ENCODE data around the gene OLIG3.

OLIG3 gene

GRCh38 chr6:137512757-137513605, 18.8 kb upstream of the OLIG3 start:
- H3K4me1 ChIP-seq (ENCODE audit: insufficient read depth, low read length): peaks cover 16% of the 10 kb centered on the region
- H3K36me3 ChIP-seq (ENCODE audit: insufficient read depth, low read length): no peaks in the 10 kb centered on the region
- no peaks in the 10 kb centered on the region for H3K9me3 ChIP-seq (ENCODE audit: control insufficient read depth, insufficient read depth, low read length)
- H3K9ac ChIP-seq (ENCODE audit: low read depth, low read length): peak overlapping the region; percentile 20; the same call in 1 of the 2 replicates

DNA sequence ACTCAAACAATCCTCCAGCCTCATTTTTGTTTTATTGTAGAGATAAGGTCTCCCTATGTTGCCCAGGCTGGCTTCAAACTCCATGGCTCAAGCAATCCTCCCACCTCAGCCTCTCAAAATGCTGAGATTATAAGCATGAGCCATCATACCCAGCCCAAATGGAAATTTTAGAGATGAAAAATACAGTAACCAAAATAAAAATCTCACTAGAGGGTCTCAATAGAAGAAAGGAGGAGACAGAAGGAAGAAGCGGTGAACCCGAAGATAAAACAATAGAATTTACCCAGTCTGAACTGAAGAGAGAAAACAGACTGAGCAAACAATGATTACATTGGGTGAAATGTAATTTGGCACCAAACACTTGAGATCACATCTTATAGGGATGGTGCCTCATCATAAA, 16.7 kb upstream of the OLIG3 start:
- H3K9ac ChIP-seq (ENCODE audit: low read depth, low read length): no peak overlapping the region
- no peaks in the 10 kb centered on the region for H3K36me3 ChIP-seq (ENCODE audit: insufficient read depth, low read length)
- no peaks in the 10 kb centered on the region for H3K9me3 ChIP-seq (ENCODE audit: control insufficient read depth, insufficient read depth, low read length)
- H3K4me1 ChIP-seq (ENCODE audit: insufficient read depth, low read length): peaks cover 16% of the 10 kb centered on the region

DNA sequence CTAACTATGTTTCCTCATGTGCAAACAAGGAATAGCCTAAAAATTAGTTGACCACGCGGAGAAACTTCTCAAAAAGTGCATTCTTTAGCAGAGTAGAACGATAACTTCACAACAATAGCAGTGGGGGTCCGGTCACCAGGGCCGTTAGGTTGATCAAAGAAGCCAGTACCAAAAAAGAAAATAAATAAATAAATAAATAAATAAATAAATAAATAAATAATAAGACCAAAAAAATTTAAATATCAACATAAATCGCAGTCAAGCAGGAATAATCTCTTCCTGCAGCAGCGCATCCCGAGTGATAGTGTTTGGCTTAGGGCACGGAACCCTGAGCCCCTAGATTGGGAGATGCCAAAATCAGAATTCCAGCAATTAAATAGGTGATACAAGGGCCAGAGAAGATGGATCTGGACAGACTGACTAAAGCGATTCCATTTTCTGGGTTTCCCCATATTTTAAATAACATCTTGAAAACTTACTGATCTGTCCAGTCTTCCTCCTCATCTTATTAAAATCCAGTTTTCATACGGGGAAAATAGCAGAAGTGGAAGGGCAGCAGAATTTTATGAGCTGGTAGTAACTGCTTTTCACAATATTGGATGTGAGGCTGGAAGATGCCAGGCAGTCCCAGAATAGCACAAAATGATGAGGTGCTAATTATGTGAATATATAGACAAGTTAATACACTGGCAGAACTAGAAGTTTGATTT, 4.4 kb upstream of the OLIG3 start:
- Histone ChIP-seq H3K9ac (ENCODE audit: low read depth, low read length) (peak overlapping the region; percentile 46; the same call in 1 of the 2 replicates), H3K4me1 (ENCODE audit: insufficient read depth, low read length) (peaks cover 3% of the 10 kb centered on the region; the same call in 1 of the 2 replicates), H3K36me3 (ENCODE audit: insufficient read depth, low read length) (no peaks in the 10 kb centered on the region), H3K9me3 (ENCODE audit: control insufficient read depth, insufficient read depth, low read length) (no peaks in the 10 kb centered on the region)

DNA sequence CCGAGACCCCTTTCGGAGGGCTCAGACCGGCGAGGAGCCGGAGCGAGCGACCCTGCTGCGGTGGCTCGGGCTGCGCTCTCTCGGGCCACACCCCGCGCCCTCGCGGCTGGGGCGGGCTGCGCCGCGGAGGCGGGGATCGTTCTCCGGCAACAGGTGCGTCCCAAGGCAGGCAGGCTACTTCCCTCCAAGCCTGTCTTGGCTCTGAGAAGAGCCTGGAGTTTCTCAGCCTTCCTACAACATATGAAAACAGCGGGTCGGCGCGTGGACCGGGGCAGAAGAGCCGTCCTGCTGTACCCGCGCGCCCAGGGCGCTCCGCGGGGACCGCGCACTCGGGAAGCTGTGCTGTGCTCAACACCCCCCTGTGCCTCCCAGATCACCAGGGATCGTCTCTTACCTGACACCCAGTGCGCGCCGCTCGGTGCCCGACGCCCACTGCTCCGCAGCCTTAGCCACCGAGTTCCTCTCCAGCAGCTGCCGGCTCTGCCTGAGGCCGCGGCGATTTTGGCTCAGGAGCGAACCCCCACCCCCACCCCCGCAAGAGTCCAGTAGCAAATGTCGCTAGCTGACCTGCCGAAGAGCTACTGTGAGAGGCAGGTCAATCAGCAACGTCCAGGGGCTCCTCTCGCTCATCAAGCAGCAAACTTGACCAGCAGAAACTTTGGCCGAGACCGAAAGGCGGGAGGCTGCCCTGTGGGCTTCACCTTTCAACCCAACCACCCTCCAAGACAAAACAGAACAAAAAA, 3.7 kb upstream of the OLIG3 start:
- peak overlapping the region; percentile 46; the same call in 1 of the 2 replicates for H3K9ac ChIP-seq (ENCODE audit: low read depth, low read length)
- H3K9me3 ChIP-seq (ENCODE audit: control insufficient read depth, insufficient read depth, low read length): no peaks in the 10 kb centered on the region
- H3K36me3 ChIP-seq (ENCODE audit: insufficient read depth, low read length): no peaks in the 10 kb centered on the region
- peaks cover 4% of the 10 kb centered on the region; the same call in 1 of the 2 replicates for H3K4me1 ChIP-seq (ENCODE audit: insufficient read depth, low read length)

DNA sequence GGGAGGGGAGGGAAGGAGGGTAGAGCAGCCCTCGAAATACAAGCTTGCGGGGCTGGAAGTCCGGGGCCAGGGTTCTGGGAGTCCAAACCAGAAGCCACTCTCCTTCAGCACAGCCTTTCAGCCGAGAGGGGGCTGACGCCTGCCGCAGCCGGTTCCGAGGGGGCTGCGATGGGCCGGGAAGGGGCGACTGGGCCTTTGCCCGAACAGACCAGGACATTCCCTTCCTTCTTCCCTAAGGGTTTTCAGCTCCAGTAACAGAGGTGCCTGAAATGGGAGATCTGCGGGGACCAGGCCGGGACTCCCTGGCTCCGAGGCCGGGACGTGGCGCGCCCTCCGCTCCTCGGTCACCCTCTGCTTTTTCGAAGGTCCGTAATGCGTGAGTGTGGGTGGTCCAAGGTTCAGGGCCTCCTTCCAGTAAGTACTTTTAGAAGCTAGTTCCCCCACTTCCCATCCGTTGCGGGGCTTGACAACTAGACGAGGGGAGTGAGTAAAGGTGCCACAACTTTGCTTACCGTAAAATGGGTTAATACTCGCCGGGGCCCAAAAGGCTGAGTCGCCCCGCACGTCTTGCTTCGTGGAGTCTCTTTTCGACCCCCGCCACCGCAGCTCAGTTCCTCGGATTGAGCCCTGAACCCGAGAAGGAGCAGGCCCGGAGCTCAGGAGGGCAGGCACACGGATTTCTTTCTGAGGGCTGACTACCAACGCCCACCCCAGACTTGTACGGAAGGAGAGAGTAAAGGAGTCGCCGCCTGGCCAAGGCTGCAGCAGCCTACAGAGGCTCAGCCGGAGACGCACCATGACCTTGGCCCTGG, 2.9 kb upstream of the OLIG3 start:
- Histone ChIP-seq H3K9ac (ENCODE audit: low read depth, low read length) (peak overlapping the region; percentile 46; the same call in 1 of the 2 replicates), H3K9me3 (ENCODE audit: control insufficient read depth, insufficient read depth, low read length) (no peaks in the 10 kb centered on the region), H3K4me1 (ENCODE audit: insufficient read depth, low read length) (peaks cover 9% of the 10 kb centered on the region; the same call in 1 of the 2 replicates), H3K36me3 (ENCODE audit: insufficient read depth, low read length) (no peaks in the 10 kb centered on the region)

DNA sequence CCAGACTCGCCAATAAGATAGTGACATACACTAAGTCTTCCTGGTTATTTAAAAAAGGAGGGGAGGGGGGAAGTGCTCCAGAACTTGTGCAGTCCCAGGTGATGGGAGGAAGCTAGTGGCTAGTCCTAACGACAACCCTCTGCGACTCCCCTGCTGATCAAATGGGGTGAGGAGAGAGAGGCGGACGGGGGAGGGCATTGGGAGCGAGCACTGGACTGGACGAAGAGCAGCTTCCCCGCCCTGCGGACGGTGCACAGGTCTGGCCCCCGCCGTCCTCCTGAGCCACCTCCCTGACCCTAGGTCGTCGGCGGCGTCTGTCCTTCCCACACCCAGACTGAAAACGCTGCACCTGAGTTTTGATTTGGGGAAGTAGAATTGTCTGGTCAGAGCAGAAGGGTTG, 2.2 kb upstream of the OLIG3 start:
- Histone ChIP-seq H3K4me1 (ENCODE audit: insufficient read depth, low read length) (peaks cover 15% of the 10 kb centered on the region), H3K9me3 (ENCODE audit: control insufficient read depth, insufficient read depth, low read length) (no peaks in the 10 kb centered on the region)

GRCh38 chr6:137495703-137496336, 1.6 kb upstream of the OLIG3 start:
- H3K36me3 ChIP-seq (ENCODE audit: insufficient read depth, low read length): no peaks in the 10 kb centered on the region
- H3K9ac ChIP-seq (ENCODE audit: low read depth, low read length): peak overlapping the region; percentile 46; the same call in 1 of the 2 replicates
- H3K4me1 ChIP-seq (ENCODE audit: insufficient read depth, low read length): peaks cover 21% of the 10 kb centered on the region
- no peaks in the 10 kb centered on the region for H3K9me3 ChIP-seq (ENCODE audit: control insufficient read depth, insufficient read depth, low read length)

More for the DNA sequence above, 2.2 kb upstream of the OLIG3 start:
- Histone ChIP-seq H3K36me3 (ENCODE audit: insufficient read depth, low read length) (no peaks in the 10 kb centered on the region), H3K9ac (ENCODE audit: low read depth, low read length) (peak overlapping the region; percentile 46; the same call in 1 of the 2 replicates)

- no peaks in the 10 kb centered on the region for H3K36me3 ChIP-seq (ENCODE audit: insufficient read depth, low read length)
Measured at GRCh38 chr6:137494988-137495702, 951 bp upstream of the OLIG3 start.

DNA sequence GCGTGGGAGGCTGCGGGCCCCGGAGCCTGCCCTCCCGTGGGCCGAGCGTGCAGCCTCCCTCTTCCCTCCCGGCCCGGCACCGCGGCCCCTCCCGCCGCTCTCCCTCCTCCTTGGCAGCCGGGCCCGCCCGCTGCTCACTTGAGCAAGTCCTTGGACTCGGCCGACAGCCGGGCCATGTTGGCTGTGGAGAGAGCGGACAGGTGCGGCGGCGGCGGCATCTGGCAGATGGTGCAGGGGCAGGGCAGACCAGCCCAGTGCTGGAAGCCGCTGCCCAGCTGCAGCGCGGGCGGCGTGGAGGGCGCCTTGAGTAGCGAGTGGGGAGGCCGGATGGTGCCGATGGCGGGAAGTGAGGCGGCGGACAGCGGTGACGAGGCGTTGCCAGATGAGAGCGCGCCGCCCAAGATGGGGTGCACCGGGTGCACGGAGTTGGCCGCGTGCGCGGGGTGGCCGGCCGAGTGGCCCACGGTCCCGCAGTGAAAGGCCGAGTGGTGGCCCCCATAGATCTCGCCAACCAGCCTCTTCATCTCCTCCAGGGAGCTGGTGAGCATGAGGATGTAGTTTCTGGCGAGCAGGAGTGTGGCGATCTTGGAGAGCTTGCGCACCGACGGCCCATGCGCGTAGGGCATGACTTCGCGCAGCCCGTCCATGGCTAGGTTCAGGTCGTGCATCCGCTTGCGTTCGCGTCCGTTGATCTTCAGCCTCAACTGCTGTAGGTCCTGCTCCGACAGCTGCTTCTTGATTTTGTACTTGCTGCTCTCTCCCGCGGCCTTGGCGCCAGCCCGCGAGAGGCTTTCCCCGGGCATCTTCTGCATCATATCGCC, 766 bp downstream of the OLIG3 start:
- Histone ChIP-seq H3K36me3 (ENCODE audit: insufficient read depth, low read length) (no peaks in the 10 kb centered on the region), H3K4me1 (ENCODE audit: insufficient read depth, low read length) (peaks cover 28% of the 10 kb centered on the region), H3K9me3 (ENCODE audit: control insufficient read depth, insufficient read depth, low read length) (no peaks in the 10 kb centered on the region), H3K9ac (ENCODE audit: low read depth, low read length) (peak overlapping the region; percentile 48; the same call in 1 of the 2 replicates)

More at GRCh38 chr6:137494988-137495702, 951 bp upstream of the OLIG3 start:
- Histone ChIP-seq H3K9me3 (ENCODE audit: control insufficient read depth, insufficient read depth, low read length) (no peaks in the 10 kb centered on the region), H3K9ac (ENCODE audit: low read depth, low read length) (peak overlapping the region; percentile 48; the same call in 1 of the 2 replicates), H3K4me1 (ENCODE audit: insufficient read depth, low read length) (peaks cover 27% of the 10 kb centered on the region)

DNA sequence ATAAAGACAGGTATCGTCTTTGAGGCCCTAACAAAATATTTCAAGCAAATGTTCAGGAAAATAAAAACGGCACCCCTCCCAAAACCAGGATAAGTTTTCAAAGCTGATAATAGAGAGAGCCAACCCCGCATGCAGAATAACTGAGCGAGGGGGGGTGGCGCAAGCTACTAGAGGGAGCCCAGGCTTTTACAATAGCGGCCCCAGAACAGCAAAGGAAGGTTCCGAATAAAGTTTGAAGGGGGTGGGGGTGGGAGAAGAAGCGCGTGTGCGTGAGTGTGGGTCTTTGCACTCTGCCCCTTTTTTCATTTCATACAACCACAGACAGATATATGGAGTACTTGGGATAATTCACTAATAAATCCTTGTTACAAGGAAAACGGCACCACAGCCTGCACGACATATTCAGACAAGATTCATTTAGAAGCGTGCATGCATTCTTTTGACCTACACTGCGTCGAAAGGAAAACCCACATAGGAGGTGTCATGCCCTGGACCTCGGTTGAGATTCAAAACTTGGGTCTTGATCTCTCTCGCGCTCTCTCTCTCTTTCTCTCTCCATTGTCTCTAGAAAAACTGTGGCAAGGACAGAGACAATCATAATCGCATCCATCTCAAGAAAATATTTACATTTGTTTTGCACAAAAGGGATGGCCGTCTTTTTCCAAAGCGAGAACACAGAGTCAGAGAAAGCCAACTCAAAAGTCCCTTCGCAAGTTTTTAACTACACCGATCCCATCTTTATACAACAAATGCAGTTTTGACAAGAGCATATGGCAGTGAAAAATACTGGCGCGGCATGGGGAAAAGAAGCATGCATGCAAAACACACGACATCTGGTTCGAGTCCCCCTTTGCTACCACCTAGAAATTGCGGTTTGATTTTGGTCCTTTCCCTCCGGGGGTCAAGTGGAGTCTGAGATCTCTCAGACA, 1.6 kb downstream of the OLIG3 start:
- Histone ChIP-seq H3K36me3 (ENCODE audit: insufficient read depth, low read length) (no peaks in the 10 kb centered on the region), H3K9me3 (ENCODE audit: control insufficient read depth, insufficient read depth, low read length) (no peaks in the 10 kb centered on the region), H3K4me1 (ENCODE audit: insufficient read depth, low read length) (peaks cover 28% of the 10 kb centered on the region), H3K9ac (ENCODE audit: low read depth, low read length) (peak overlapping the region; percentile 48; the same call in 1 of the 2 replicates)

- Histone ChIP-seq H3K9ac (ENCODE audit: low read depth, low read length) (no peak overlapping the region), H3K4me1 (ENCODE audit: insufficient read depth, low read length) (peaks cover 28% of the 10 kb centered on the region), H3K36me3 (ENCODE audit: insufficient read depth, low read length) (no peaks in the 10 kb centered on the region), H3K9me3 (ENCODE audit: control insufficient read depth, insufficient read depth, low read length) (no peaks in the 10 kb centered on the region)
Measured at GRCh38 chr6:137491478-137491877, 2.7 kb downstream of the OLIG3 start.
